NOMO-1 treated with dmso at 0.1 percent for 144 hours (cell line): Measurements from ENCODE around the gene GLUD1.
"Not testable (repeated sequence)": the region's sequence is repeated elsewhere in the genome, so short reads cannot be mapped to it uniquely, and the experiment has no call there.

Experiments used
- DNase-seq: peaks from one replicate; lab custom pipeline; 2025; ENCODE audit not compliant: unreplicated experiment; lab: John Stamatoyannopoulos, UW

The GLUD1 gene

DNA sequence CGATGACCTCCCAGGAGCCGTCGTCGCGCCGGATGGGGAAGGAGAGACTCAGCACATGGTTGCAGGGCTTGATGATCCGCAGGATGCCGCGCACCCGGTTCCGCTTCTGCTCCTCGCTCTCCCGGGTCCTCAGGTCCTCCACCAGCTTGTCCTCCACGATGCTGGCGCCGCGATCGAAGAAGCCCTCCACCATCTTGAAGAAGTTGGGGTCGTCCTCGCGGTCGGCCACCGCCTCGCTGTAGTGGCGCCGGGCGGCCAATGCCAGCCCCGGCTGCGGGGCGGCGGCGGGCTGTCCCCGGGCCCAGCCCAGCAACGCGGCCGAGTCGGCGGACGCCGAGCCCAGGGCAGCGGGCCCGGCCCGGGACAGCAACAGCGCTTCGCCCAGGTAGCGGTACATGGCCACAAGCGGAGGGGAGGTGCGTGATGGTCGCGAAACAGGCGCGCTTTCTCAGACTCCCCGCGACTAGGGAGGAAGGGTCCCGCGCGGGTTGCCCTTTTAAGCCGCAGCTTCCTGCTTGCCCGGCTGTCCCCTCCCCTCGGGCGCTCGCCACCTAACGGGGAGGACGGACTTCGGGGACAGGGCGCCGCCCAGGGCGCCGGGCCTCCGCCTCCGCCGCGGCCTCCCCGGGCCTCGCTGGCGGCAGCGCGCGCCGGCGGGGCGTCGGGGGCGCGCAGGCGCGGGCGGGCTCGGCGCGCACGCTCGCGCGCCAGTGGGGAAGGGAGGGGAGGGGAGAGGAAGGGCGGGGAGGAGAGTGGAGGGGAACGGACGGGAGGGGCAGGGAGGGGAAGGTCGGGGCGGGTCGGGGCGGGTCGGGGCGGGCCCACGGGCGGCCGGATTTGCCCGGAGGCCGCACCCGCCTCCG, at the start of gene GLUD1, which contains the start of gene SHLD2:
TSS of gene GLUD1 (minus strand) at position 471 of the 863 bp plus-strand sequence. CDS start at position 397, 74 bp downstream.
TSS of gene SHLD2 (plus strand) at position 834 of the 863 bp plus-strand sequence. CDS start 56,149 bp downstream, outside the sequence.
- peak; percentile 84 for DNase-seq

DNA sequence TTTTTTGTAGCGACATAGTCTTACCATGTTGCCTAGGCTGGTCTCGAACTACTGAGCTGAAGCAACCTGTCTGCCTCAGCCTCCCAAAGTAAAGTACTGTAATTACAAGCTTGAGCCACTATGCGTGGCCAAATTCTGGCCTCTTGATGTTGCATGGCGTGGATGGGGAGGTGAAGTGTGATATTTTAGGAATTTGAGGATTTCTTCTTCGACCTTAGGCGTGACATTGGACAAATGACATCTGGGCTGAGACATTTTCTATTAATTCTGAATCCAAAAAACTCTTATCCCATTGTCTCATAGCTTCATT, 48.4 kb upstream of the GLUD1 start:
- DNase-seq, result not testable (repeated sequence)

DNA sequence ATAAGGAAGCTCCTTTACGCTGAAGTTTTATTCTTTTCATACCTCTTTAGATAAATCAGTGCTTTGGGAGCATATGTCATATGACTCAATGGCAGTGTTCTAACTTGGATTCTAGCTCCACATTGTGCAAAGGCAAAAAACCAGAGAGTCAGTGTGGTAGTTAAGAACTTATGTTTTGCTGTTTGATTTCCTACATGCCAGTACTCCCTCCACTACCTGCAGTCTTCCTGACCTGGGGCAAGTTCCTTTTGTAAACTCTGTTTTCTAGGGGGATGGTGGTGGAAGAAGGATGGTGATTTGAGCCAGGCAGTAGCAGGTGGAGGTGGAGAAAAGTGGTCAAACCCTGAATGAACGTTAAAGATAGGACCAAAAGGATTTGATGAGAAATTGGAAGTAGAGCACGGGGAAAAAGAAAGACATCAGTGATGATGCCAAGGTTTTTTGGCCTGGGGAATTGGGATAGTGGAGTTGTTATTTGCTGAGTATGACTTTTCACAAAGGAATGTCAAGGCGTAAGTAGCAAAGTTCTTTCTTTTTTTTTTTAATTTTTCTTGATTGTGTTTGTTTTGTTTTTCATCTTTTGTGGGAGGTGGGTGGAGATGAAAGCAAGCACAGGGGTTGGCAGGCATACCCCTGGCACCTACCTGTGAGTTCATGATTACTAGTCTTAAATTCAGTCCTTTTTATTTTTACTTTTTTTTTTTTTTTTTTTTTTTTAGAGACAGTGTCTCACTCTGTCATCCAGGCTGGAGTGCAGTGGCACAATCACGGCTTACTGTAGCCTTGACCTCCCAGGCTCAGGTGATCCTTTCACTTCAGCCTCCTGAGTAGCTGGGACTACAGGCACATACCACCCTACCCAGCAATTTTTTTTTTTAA, 47.8 kb upstream of the GLUD1 start:
- not testable (repeated sequence) for DNase-seq

DNA sequence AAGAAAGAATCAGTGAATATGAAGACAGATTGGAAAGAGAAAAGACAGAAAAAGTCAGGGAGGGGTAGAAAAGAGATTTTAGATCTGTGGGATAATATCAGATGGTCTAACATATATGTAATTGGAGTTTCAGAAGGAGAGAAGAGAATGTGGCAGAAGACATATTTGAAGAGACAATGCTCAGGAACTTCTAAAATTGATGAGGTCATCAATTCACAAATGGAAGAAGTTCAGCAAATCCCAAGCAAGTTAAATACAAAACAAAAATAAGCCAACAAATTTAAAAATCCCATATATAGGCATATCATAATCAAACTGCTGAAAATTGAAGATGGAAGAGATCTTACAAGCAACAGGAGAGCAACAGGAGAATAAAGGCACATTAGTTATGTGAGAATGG, 42.8 kb upstream of the GLUD1 start:
- not testable (repeated sequence) for DNase-seq

DNA sequence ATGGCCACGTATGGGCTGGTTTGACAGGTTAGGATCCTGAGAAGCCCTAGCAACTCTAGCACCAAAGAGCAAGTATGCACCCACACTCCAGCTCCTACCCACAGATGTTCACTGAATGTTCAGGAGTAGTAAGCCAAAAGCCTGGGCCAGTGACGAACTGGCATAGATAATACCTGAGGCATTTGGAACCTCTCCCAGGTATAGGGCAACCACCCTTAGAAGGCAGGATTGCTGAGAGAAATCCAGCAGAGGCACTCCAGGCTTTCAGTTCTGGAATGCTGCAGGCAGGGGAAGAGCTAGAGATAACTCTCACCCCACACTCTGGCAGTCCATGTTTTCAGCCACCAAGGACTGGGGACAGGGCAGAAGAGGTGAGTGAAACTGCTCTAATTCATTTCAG, 39.8 kb upstream of the GLUD1 start:
- DNase-seq, result not testable (repeated sequence)

DNA sequence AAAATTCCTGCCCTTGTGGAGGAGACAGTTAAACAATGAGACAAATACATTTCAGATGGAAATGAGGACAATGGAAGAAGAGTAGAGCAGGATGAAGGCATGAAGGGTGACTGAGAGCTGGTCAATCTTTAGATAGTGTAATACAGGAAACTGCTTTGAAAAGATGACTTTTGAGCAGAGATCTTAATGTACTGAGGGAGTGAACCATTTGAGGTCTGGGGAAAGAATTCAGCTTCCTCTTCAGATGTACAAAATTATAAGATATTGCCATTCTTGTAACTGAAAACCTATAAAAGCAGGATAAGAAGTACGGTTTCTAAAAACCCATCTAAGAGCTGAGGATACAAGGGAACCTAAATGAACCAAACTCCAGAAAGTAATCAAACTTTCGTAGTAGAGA, 39.3 kb upstream of the GLUD1 start:
- DNase-seq, result not testable (repeated sequence)

DNA sequence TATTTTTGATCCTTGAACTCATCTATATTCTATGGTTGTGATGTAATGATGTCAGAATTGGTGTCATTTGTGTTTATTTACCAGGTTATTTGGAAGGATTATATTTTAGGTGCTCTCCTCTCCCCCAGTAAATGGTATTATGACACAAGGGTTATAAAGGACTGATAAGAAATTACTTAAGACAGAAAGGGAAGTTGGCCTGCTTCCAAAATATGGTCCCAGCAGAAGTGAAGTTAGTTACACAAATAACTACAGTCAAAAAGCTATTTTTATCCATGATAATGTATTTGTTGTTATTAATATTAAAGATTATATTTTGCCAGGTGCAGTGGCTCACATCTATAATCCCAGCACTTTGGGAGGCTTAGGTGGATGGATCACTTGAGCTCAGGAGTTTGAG, 37.5 kb upstream of the GLUD1 start:
- peak; percentile 19 for DNase-seq

DNA sequence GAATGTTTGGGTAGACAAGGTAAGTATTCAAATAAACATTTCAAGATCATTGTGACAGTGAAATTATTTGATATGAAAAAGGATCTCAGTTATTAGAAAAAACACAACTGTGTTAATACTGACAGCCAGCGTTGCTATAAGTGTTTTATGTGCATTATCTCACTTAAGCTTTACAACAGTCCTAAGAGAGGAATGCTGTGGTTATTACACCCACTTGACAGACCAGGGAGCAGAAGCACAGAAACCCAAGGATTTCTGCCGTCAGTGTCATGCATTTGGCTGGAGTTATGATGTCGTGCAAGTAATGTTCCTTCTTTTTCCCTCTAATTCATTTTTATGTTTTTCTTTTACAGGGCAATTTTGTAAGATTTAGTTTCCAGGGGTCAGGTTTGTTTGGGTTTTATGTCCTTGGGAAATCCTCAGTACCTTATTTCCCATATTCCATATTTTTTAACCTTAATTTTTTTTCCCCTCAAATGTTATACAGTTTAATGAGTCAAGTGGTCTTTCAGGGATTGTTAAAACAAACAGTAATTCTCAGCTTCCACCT, 33.0 kb upstream of the GLUD1 start:
- not testable (repeated sequence) for DNase-seq

DNA sequence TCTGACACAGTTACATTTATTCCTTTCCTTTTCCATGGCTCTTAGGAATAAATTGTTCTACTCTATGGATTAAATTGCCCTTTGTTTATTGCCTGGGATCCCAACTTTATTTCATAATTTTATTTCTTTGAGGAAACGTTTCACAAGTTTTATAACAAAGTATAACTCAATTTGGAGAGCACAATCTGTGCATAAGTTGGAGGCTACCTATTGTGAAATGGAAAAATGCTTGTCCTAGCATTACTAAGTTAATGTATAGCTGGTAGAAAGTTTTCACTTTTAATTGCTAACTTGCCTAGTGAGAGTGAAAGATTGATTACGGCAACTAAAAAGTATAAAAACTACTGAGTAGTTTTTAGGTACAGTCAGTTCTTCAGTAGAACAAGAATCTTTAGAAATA, 32.4 kb upstream of the GLUD1 start:
- not testable (repeated sequence) for DNase-seq

DNA sequence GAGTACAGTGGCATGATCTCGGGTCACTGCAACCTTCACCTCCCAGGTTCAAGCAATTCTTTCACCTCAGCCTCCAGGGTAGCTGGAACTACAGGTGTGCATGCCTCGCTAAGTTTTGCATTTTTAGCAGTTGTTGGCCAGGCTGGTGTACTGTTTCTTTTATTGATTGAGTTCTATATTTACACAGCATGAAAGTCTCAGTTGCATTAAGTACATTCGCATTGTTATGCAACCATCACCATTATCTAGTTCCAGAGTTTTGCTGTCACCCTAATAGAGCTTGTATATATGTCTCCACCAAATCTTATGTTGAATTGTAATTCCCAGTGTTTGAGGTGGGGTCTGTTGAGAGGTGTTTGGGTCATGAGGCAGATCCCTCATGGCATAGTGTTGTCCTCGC, 28.7 kb upstream of the GLUD1 start:
- DNase-seq, result not testable (repeated sequence)

DNA sequence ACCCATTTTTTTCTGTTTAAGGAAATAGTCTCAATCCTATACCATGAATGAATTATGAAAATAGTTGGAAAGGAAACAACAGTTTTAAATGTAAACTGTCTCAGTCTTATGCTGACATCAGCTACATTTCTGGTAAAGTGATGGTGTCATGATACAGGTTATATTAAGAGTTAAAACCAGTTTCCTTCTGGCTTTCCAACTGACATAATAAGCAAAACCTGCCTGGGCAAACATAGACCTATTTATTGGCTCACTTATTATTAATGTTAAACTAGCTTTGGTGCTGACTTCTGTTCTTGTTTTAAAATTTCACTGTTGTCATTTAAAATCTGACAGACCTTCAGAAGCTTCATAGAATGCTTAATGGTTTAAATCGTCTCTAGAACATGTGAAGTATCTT, 24.4 kb upstream of the GLUD1 start:
- DNase-seq, result not testable (repeated sequence)

DNA sequence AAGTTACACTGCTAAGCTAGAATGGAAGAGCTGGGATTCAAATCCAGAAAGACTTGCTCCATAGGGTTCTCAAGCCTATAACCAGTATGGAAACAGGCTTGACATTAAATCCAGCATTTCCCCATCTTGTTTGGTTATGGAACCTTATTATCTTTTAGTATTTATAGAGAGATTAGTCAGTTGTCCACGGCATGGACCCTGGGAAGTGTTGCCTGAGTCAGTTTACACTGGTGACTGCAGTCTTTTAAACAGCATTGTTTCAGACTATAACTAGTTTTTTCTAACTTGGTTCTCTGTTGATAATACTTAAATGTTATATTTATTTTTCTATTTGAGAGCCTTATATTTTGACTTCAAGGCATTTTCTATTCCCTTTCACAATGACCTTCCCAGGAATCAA, 23.5 kb upstream of the GLUD1 start:
- DNase-seq, result not testable (repeated sequence)

DNA sequence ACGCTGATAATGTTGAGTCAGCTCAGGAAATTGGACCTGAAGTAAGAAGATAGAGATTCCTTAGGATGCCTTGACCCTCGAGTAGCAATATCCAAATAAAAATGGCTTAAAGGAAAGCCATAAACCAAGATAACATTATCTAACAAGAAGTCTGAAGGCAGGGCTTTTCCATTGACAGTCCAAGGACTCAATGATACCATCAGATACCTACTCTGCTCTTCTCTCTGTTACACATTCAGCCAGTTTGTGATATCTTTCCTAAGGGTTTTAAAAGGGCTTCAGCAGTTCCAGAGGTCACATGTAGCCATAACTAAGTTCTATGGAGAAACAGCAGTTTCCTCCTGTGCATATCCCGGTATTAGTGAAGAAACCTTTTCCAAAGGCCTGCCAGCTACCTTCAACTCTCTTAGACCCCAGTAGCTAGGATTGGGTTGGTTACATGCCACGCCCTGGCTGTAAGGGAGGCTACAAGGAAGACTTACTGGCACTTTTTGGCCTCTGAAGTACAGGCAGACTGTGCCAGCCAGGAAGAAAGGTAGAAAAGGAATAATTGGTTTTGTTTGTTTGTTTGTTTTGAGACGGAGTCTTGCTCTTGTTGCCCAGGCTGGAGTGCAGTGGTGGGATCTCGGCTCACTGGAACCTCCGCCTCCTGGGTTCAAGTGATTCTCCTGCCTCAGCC, 10.9 kb upstream of the GLUD1 start:
- no peak for DNase-seq

DNA sequence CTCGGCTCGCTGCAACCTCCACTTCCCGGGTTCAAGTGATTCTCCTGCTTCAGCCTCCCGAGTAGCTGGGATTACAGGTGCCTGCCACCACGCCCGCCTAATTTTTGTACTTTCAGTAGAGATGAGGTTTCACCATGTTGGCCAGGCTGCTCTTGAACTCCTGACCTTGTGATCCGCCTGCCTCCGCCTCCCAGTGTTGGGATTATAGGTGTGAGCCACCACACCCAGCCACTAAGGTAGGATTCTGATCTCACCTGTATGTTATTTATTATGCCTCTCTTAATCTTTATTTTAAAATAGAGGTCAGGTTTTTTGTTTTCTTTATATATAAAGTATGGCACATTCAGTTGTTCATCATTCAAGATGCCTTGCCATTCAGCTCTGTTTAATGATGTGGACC, 10.1 kb upstream of the GLUD1 start:
- DNase-seq, result not testable (repeated sequence)

DNA sequence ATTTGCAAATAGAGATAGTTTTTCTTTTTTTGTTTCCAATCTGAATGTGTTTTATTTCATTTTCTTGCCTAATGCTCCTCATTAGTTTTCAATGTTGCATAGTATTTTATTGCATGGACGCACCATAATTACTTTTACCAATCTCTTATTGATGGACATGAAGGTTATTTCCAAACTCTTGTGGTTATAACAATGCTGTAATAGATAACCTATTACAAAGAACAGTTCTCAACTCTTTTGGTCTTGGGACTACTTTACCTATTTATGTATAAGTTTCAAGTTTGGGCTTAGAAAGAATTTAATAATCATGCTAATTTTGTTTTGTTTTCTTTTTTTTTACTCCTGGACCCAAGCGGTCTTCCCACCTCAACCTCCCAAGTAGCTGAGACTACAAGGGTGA, 7.4 kb upstream of the GLUD1 start:
- DNase-seq, result no peak

DNA sequence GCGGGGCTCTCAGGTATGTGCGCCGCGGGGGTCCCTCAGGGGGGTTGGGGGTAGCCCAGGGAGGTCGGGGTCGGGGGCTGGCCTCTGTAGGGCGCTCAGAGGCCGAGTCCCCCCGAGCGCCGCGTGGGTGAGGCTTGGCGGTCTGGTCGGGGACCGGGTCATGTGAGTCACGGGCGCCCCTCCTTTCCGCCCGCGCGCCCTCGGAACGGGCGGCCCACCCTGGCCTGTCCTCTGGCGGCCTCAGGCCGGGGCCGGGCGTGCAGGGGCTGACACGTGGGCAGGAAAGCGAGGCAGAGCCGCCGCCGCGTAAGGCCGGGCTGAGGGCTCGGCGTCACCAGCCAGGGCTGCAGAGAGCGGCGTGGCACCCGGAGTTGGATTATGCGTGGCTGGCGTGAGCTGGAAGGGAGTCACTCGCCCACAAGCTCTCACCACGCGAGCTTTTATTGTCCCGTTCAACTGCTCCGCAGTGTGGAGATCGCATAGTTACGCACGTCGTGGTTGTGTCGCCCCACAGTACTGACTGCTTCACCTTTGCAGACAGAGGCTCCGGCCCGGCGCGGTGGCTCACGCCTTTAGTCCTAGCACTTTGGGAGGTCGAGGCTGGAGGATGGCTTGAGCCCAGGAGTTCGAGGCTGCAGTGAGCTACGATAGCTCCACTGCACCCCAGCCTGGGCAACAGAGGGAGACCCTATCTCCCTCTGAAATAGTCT, 748 bp upstream of the GLUD1 start:
- peak; percentile 68 for DNase-seq

DNA sequence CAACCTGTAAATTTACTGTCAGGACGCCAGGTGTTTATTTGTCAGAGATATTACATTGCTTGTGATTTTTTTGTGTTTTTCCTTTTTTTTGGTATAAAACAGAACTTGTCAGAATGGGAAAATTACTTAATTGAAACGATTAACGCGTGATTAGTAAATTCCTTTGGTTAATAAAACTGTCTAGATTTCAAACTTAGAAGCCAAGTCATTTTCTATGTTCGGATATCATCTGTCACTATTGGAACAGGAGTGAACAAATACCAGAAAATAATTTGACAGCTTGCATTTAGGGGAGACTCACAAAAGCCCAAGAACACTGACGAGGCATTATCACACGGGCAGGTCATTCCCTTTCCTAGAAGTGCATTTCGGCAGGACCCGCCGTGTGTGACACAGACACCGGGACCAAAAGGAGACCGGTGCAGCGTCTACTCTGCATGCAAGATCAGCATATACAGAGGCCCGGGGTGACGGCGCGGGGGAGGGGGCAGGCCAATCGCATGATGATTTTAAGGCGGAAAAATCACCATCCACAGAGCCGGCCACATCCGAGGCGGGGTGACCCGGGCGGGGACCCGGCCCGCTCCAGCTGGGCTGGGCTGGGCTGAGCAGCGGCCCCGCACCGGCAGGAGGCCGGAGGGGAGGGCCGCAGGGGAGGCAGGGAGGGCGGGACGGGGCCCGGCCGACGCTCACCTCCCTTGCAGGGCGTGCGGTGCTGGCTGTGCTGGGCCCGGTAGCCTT, 841 bp downstream of the GLUD1 start:
- DNase-seq, result peak; percentile 3

DNA sequence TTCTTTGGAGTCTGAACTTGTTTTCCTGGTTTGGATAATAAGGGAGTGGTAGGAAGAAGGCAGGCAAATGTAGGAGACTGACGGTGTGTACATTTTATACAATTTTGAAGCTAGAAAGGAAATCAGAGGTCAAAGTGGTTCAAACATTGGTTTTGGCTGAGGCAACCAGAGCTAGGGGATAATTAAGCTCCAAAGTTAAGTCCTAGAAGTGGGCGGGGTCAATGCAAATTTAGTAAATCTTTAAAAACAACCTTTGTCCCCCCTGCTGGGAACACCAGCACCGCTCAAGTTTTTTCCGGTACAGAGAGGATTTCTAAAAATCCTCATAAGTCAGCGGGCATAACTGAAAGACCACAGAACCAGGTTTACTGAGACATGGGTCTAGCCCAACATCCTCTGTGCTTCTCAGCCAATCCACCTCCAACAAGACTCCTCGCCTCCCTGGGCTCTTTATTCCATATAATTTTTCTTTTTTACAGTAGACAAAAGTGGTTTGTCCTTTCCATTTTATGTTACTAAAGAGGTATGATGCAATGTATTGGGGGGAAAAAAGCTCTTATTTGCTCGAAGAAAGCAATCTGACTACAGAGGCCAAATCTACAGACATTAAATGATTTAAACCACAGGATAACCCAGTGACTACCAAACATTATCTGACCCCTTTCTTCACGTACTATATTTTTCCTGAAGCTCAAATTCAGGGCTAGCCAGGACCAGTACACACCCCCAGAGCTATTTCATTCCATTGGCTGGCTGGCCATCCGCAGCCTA, 1.6 kb downstream of the GLUD1 start:
- peak; percentile 3 for DNase-seq

DNA sequence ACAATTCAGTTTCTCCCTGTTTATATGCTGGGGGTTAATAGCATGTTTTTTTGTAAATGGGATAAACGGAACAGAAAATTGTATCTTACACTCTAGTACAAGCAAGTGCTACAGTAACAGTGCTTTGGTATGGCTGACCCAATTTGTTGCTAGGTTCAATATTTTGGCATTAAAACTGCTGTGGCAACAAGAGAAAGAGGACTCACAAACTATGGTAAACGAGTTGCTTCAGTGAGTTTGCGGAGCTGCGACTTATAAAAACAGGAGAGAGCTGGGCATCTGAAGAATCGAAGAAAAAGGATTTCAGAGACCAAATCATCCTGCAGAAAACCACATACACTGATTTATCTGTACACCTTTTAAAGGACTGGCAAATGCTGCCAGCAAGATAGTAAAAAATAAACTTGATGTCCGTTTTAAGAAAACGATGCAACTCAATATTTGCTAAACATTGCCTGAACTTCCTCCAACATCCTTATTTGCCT, 2.2 kb downstream of the GLUD1 start:
- no peak for DNase-seq
